Body of pancreas (tissue), 4 donors: ENCODE data around the gene AGTR1. TPM values are rescaled to one million over a fixed set of nuclear protein-coding genes. Genes with fewer than 3 reads are reported as not detected.
"Not testable (repeated sequence)": the region's sequence is repeated elsewhere in the genome, so short reads cannot be mapped to it uniquely, and the experiment has no call there.

Experiments
- ATAC-seq: fragments of 150-250 bp; one replicate; pipeline ENCODE4 v1.9.1; 2016
- DNase-seq, 4 donors: peaks; one replicate each; pipeline ENCODE4 v3.0.0-alpha.2; 2019
- H3K27ac ChIP-seq, 4 donors: fragments of 200-600 bp; sonication (generic); 1 replicate in 3 of 4; 2 replicates in 1 of 4; pipeline versions ENCODE4 v1.5.1 to v1.6.1; 2016 to 2019; ENCODE audit warnings: mild to moderate bottlenecking in 1 of 4, mixed read lengths in 1 of 4, moderate library complexity in 1 of 4
- H3K27me3 ChIP-seq, 2 donors: fragments of 200-600 bp; sonication (generic); one replicate each; pipeline ENCODE4 v1.6.0; 2016; ENCODE audit warnings: mild to moderate bottlenecking in 1 of 2
- H3K36me3 ChIP-seq, 2 donors: fragments of 200-600 bp; sonication (generic); replicated peaks in 1 of 2; 2 replicates each; pipeline ENCODE4 v1.5.1; 2016; ENCODE audit warnings: low read depth in 2 of 2; ENCODE audit not compliant: insufficient read depth in 1 of 2
- H3K4me1 ChIP-seq: fragments of 200-600 bp; sonication (generic); one replicate; pipeline ENCODE4 v1.6.0; 2016
- H3K4me3 ChIP-seq, 2 donors: fragments of 200-600 bp; sonication (generic); 1 replicate in 1 of 2; 2 replicates in 1 of 2; pipeline ENCODE4 v1.5.1; 2016 to 2019
- H3K9me3 ChIP-seq, 3 donors: fragments of 200-600 bp; sonication (generic); 1 replicate in 2 of 3; 2 replicates in 1 of 3; pipeline ENCODE4 v1.5.1; 2016
- CTCF ChIP-seq, 7 experiments: fragments of 450-650 bp in 4 of 7; fragments of 200-600 bp in 3 of 7; sonication (generic) in 3 of 7; IDR thresholded peaks; one replicate each; pipeline ENCODE4 v1.5.1; 2016 to 2019; ENCODE audit warnings: antibody characterized with exemption in 7 of 7
- POLR2A ChIP-seq, 3 donors: fragments of 450-650 bp; IDR thresholded peaks; one replicate each; pipeline ENCODE4 v1.6.1; 2016; ENCODE audit warnings: antibody characterized with exemption in 3 of 3, mild to moderate bottlenecking in 2 of 3
- WGBS, 2 donors: methylation state at CpG; one replicate each; pipeline ENCODE4 v1.1.5; 2017; 5-methylcytosine and 5-hydroxymethylcytosine counted together
- intact Hi-C: fragments of 100-400 bp; cut with DNase I; formaldehyde crosslinking; loops from one replicate; pipeline ENCODE4 v1.15.1; 2023
- total RNA-seq, 2 donors: library from RNA; depleted of rRNA; stranded (reverse); fragments of >200 nt; gene quantifications; one replicate each; pipeline ENCODE4 v1.1.0, GENCODE V29; 2016

The AGTR1 gene
- total RNA-seq, 2 donors from 2014 or later: 4.4 to 11.2 TPM

GRCh38 chr3:148772361-148772760 is 74.7 kb downstream of the AGTR1 start:
- Histone ChIP-seq H3K9me3 (no peaks in the 10 kb centered on the region), H3K27ac (no peak overlapping the region), H3K4me3 (no peak overlapping the region), H3K27me3 (no peaks in the 10 kb centered on the region), H3K36me3 (no peaks in the 10 kb centered on the region), H3K4me1 (no peaks in the 10 kb centered on the region)
- no peak for ATAC-seq
- intact Hi-C loops: no loop called here
- no peak for TF ChIP-seq CTCF (IDR thresholded peaks at IDR 0.05)
- no peak for TF ChIP-seq POLR2A (IDR thresholded peaks at IDR 0.05)
- DNase-seq: no peak
- WGBS, 2 donors: 41% methylated on average over 2 of the region's 2 CpGs

- ATAC-seq (no peak), DNase-seq (no peak)
- Histone ChIP-seq H3K27me3 (no peaks in the 10 kb centered on the region), H3K27ac (no peak overlapping the region), H3K4me3 (no peak overlapping the region), H3K36me3 (no peaks in the 10 kb centered on the region), H3K4me1 (no peaks in the 10 kb centered on the region), H3K9me3 (no peaks in the 10 kb centered on the region)
- intact Hi-C loops: no loop called here
- TF ChIP-seq POLR2A (IDR thresholded peaks at IDR 0.05): no peak
- no peak for TF ChIP-seq CTCF (IDR thresholded peaks at IDR 0.05)
Measured at GRCh38 chr3:148772835-148773234, 75.1 kb downstream of the AGTR1 start.

- no peaks in the 10 kb centered on the region for H3K27me3 ChIP-seq
- DNase-seq (no peak), ATAC-seq (no peak)
- no peak overlapping the region for H3K4me3 ChIP-seq
- no peak overlapping the region for H3K27ac ChIP-seq
- 44 to 58% methylated on average over 2 of the region's 2 CpGs for WGBS, 2 donors
- TF ChIP-seq POLR2A (IDR thresholded peaks at IDR 0.05) (no peak), CTCF (IDR thresholded peaks at IDR 0.05) (no peak)
- H3K36me3 ChIP-seq: no peaks in the 10 kb centered on the region
- intact Hi-C loops: no loop called here
- no peaks in the 10 kb centered on the region for H3K9me3 ChIP-seq
- H3K4me1 ChIP-seq: no peaks in the 10 kb centered on the region
Measured at GRCh38 chr3:148773805-148774204, 76.1 kb downstream of the AGTR1 start.

- H3K9me3 ChIP-seq: no peaks in the 10 kb centered on the region
- no peaks in the 10 kb centered on the region for H3K4me1 ChIP-seq
- no peak for ATAC-seq
- H3K27me3 ChIP-seq: no peaks in the 10 kb centered on the region
- DNase-seq: no peak
- no peaks in the 10 kb centered on the region for H3K36me3 ChIP-seq
- H3K4me3 ChIP-seq: no peak overlapping the region
- H3K27ac ChIP-seq: no peak overlapping the region
- no peak for TF ChIP-seq POLR2A (IDR thresholded peaks at IDR 0.05)
- TF ChIP-seq CTCF (IDR thresholded peaks at IDR 0.05): no peak
- 78 to 92% methylated on average over 3 of the region's 3 CpGs for WGBS, 2 donors
- intact Hi-C loops: no loop called here
Measured at GRCh38 chr3:148778926-148779325, 81.2 kb downstream of the AGTR1 start.

- H3K4me1 ChIP-seq, H3K4me3 ChIP-seq, H3K27me3 ChIP-seq, ATAC-seq, H3K27ac ChIP-seq, H3K9me3 ChIP-seq, intact Hi-C loops, H3K36me3 ChIP-seq, DNase-seq: not testable (repeated sequence)
- WGBS, 2 donors: 78 to 87% methylated on average over 6 of the region's 6 CpGs
Measured at GRCh38 chr3:148785026-148785425, 87.3 kb downstream of the AGTR1 start.

GRCh38 chr3:148786159-148786558 is 88.5 kb downstream of the AGTR1 start:
- H3K9me3 ChIP-seq, intact Hi-C loops, H3K4me1 ChIP-seq, H3K27me3 ChIP-seq, DNase-seq, ATAC-seq, H3K36me3 ChIP-seq, H3K4me3 ChIP-seq, H3K27ac ChIP-seq: not testable (repeated sequence)
- WGBS, 2 donors: 95 to 99% methylated on average over 9 of the region's 9 CpGs
